K562 (cell line): ENCODE measurements around the gene UAP1. TPM values are rescaled to one million over a fixed set of nuclear protein-coding genes. Genes with fewer than 3 reads are reported as not detected.

Experiments
- ATAC-seq: fragments of 200-7000 bp; cut with Tn5 transposase; 3 replicates; pipeline ENCODE4 v1.9.1; 2020; ENCODE audit warnings: moderate library complexity
- BruUV-seq: library from RNA; stranded (reverse); fragments of 400-500 nt; replicated peaks from 2 replicates; lab custom pipeline; 2021; lab: Mats Ljungman, UMichigan
- CTCF ChIA-PET: fragments of 300-600 bp; formaldehyde crosslinking; extraction: SDS; loops from one replicate; lab custom pipeline; 2021; ENCODE audit warnings: low intra/inter-chr PET ratio; lab: Yijun Ruan, JAX
- POLR2A ChIA-PET: fragments of 300-600, 350-650 bp; sonication (Branson Sonifier 250); formaldehyde crosslinking; extraction: SDS; loops from one replicate; lab custom pipeline; 2021; ENCODE audit warnings: antibody characterized with exemption, inconsistent platforms; lab: Yijun Ruan, JAX
- DNase-seq, 4 experiments: peaks; one replicate each; pipeline versions ENCODE4 v3.0.0 to v3.0.0-alpha.2; 2011 to 2018; ENCODE audit warnings: low spot score in 3 of 4, mixed read lengths in 3 of 4; ENCODE audit errors: extremely low read depth in 1 of 4
- FAIRE-seq: peaks from 2 replicates; lab custom pipeline; 2011; peaks lifted over from hg19 to GRCh38; lab: Jason Lieb, UNC
- H2AFZ ChIP-seq: 2 replicates; pipeline ENCODE4 v1.6.0; 2011; ENCODE audit warnings: low read depth, low read length, control low read depth, inconsistent platforms
- H3K27ac ChIP-seq: fragments of 200-600 bp; 3 replicates; pipeline ENCODE4 v1.8.0; 2011; ENCODE audit warnings: low read depth, mild to moderate bottlenecking, control low read depth, inconsistent platforms, low read length, moderate library complexity, mixed read lengths; ENCODE audit errors: extremely low read depth
- H3K27me3 ChIP-seq, 2 experiments: fragments of 300-600 bp in 1 of 2; 2 replicates in 1 of 2; 3 replicates in 1 of 2; pipeline versions ENCODE4 v1.6.0 to v1.8.0; 2011; ENCODE audit warnings: inconsistent platforms in 2 of 2, low read length in 2 of 2, mild to moderate bottlenecking in 1 of 2, mixed read lengths in 1 of 2, moderate library complexity in 1 of 2; ENCODE audit not compliant: control insufficient read depth in 2 of 2, insufficient read depth in 2 of 2
- H3K36me3 ChIP-seq: fragments of 300-600 bp; 3 replicates; pipeline ENCODE4 v1.8.0; 2011; ENCODE audit warnings: mild to moderate bottlenecking, low read length, inconsistent platforms; ENCODE audit not compliant: control insufficient read depth, insufficient read depth
- H3K4me1 ChIP-seq, 2 experiments: fragments of 200-600 bp in 1 of 2; replicated peaks in 1 of 2; 2 replicates in 1 of 2; 3 replicates in 1 of 2; pipeline versions ENCODE4 v1.5.1 to v1.8.0; 2011; ENCODE audit warnings: inconsistent platforms in 2 of 2, low read length in 2 of 2, mild to moderate bottlenecking in 1 of 2, mixed read lengths in 1 of 2, moderate library complexity in 1 of 2; ENCODE audit not compliant: control insufficient read depth in 2 of 2, insufficient read depth in 2 of 2
- H3K4me2 ChIP-seq: 2 replicates; pipeline ENCODE4 v1.6.1; 2011; ENCODE audit warnings: low read length, control low read depth, inconsistent platforms, mixed read lengths; ENCODE audit not compliant: insufficient read depth
- H3K4me3 ChIP-seq: fragments of 200-600 bp; sonication (generic), shearing (Covaris generic); 2 replicates; pipeline ENCODE4 v1.5.1; 2016; ENCODE audit warnings: control low read depth, inconsistent platforms
- H3K79me2 ChIP-seq: fragments of 200-600 bp; 3 replicates; pipeline ENCODE4 v1.8.0; 2011; ENCODE audit warnings: low read length, inconsistent platforms; ENCODE audit not compliant: control insufficient read depth, insufficient read depth
- H3K9ac ChIP-seq, 2 experiments: 2 replicates each; pipeline versions ENCODE4 v1.6.0 to v1.6.1; 2011; ENCODE audit warnings: low read depth in 2 of 2, low read length in 2 of 2, control low read depth in 1 of 2, inconsistent platforms in 1 of 2, mild to moderate bottlenecking in 1 of 2, mixed read lengths in 1 of 2; ENCODE audit not compliant: insufficient read depth in 1 of 2
- H3K9me1 ChIP-seq: one replicate; pipeline ENCODE4 v1.6.0; 2011; ENCODE audit warnings: inconsistent platforms, mild to moderate bottlenecking, low read length, moderate library complexity; ENCODE audit not compliant: control insufficient read depth, insufficient read depth
- H3K9me3 ChIP-seq: replicated peaks from 2 replicates; pipeline ENCODE4 v1.5.1; 2011; ENCODE audit warnings: low read depth, low read length, inconsistent platforms; ENCODE audit not compliant: control insufficient read depth, insufficient read depth
- H4K20me1 ChIP-seq: replicated peaks from 2 replicates; pipeline ENCODE4 v1.6.1; 2011; ENCODE audit warnings: low read length, inconsistent platforms, mixed read lengths; ENCODE audit not compliant: control insufficient read depth, insufficient read depth
- DIDO1 ChIP-seq: fragments of 450-650 bp; IDR thresholded peaks from 2 replicates; pipeline ENCODE4 v1.6.1; 2016; ENCODE audit warnings: low read depth, missing biosample characterization, missing genetic modification characterization
- KLF1 ChIP-seq: fragments of 450-650 bp; IDR thresholded peaks from 2 replicates; pipeline ENCODE4 v1.6.1; 2016; ENCODE audit warnings: missing genetic modification characterization, missing compliant biosample characterization
- XRCC3 ChIP-seq: fragments of 450-650 bp; IDR thresholded peaks from 2 replicates; pipeline ENCODE4 v1.6.1; 2017; ENCODE audit warnings: mild to moderate bottlenecking, moderate library complexity
- YY1 ChIP-seq, 3 experiments: IDR thresholded peaks; 2 replicates each; pipeline ENCODE4 v1.6.1; 2011; ENCODE audit warnings: low read length in 2 of 3, mild to moderate bottlenecking in 2 of 3, moderate library complexity in 2 of 3, borderline replicate concordance in 1 of 3, control low read depth in 1 of 3, low read depth in 1 of 3; ENCODE audit not compliant: insufficient read depth in 3 of 3, insufficient replicate concordance in 2 of 3, control insufficient read depth in 1 of 3, insufficient read length in 1 of 3; ENCODE audit errors: extremely low read depth in 1 of 3
- WGBS: fragments of 100-300 bp; shearing (Covaris generic); methylation state at CpG from one replicate; pipeline ENCODE4 v1.1.6; 2016; ENCODE audit warnings: low coverage, mixed read lengths; ENCODE audit not compliant: insufficient coverage; ENCODE audit errors: missing lambda C conversion rate; 5-methylcytosine and 5-hydroxymethylcytosine counted together
- in situ Hi-C: fragments of 300-500 bp; cut with MboI; formaldehyde crosslinking; loops from 4 replicates; pipeline ENCODE4 v1.15.0; 2018; ENCODE audit warnings: inconsistent platforms, mixed read lengths
- intact Hi-C: fragments of 100-400 bp; cut with micrococcal nuclease; formaldehyde crosslinking; loops from 2 replicates; pipeline ENCODE4 v1.14.2; 2022
- polyA plus RNA-seq, 8 experiments: library from polyadenylated mRNA; depleted of rRNA in 4 of 8; stranded (reverse) in 5 of 8; unstranded in 3 of 8; fragments of >200 nt; fragmentation: Nextera tagmentation in 2 of 8; fragmentation: Illumina TruSeq in 1 of 8; extraction: Ambion mirVana in 2 of 8; extraction: Trizol in 1 of 8; gene quantifications; 2 replicates each; pipeline versions ENCODE4 v1.2.1 to v1.2.3, GENCODE V29; 2011 to 2014; ENCODE audit warnings: inconsistent platforms in 1 of 8, missing spikeins in 1 of 8
- total RNA-seq, 7 experiments: library from RNA; depleted of rRNA in 6 of 7; stranded (reverse); fragments of >200 nt in 6 of 7; fragmentation: Illumina TruSeq in 2 of 7; extraction: Trizol in 2 of 7; gene quantifications; 2 replicates each; pipeline versions ENCODE4 v1.2.1 to v1.2.3, GENCODE V29; 2011 to 2021; ENCODE audit warnings: low replicate concordance in 1 of 7
- TF ChIP-seq, protein P1 (sequence below): fragments of 450-650 bp; formaldehyde crosslinking; IDR thresholded peaks from 2 replicates; pipeline ENCODE4 v1.4.0; 2022; ENCODE audit warnings: missing genetic modification characterization

The UAP1 gene
- total and polyA plus RNA-seq, 9 of the 15 experiments (the other 6 are each of a cell fraction or from before 2014, with no cell fraction given) = 182 to 317 (median 213) TPM

DNA sequence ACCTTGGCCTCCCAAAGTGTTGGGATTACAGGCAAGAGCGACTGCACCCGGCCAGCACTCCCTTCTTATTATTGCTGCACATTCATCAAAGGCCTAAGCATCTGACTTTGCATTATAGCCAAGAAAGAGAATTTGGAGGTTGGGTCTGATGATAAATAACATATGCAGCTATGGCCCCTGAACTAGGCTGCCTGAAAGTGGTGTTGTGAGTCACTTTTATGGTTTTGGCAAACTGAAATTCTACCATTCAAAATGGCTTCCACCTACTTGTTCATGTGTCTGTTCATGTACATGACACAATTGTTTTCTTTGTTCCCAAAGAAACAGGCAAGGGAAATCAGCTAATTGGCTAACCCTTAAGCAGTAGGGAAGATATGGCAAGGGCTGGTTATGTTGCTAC is 25.0 kb upstream of the UAP1 start:
- CTCF ChIA-PET = no interaction called here
- ATAC-seq = no peak
- Histone ChIP-seq H3K27ac (no peak overlapping the region), H3K4me3 (no peak overlapping the region), H3K4me1 (0 out of 5 replicates have a peak, but pooled peaks cover 0 to 3% of the 10 kb centered on the region in 2 experiments), H3K9ac (no peak overlapping the region), H3K4me2 (no peak overlapping the region), H3K79me2 (no peaks in the 10 kb centered on the region), H3K27me3 (no peaks in the 10 kb centered on the region), H3K36me3 (no peaks in the 10 kb centered on the region), H3K9me3 (no peaks in the 10 kb centered on the region), H3K9me1 (no peaks in the 10 kb centered on the region), H2AFZ (no peak overlapping the region), H4K20me1 (no peaks in the 10 kb centered on the region)
- no TSS peak for BruUV-seq
- peak in 1 of 3 experiments; percentile 48 for TF ChIP-seq YY1 (IDR thresholded peaks at IDR 0.05; ENCODE audit: borderline replicate concordance in 1 of 3, control insufficient read depth in 1 of 3, extremely low read depth in 1 of 3, insufficient read depth in 3 of 3, insufficient read length in 1 of 3, insufficient replicate concordance in 2 of 3, low read depth in 1 of 3, low read length in 2 of 3)
- TF ChIP-seq, protein P1, sequence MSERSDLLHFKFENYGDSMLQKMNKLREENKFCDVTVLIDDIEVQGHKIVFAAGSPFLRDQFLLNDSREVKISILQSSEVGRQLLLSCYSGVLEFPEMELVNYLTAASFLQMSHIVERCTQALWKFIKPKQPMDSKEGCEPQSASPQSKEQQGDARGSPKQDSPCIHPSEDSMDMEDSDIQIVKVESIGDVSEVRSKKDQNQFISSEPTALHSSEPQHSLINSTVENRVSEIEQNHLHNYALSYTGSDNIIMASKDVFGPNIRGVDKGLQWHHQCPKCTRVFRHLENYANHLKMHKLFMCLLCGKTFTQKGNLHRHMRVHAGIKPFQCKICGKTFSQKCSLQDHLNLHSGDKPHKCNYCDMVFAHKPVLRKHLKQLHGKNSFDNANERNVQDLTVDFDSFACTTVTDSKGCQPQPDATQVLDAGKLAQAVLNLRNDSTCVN (CRISPR knock-in tag) = no peak
- POLR2A ChIA-PET = interaction anchor here (1.0 kb wide), 1 partner anchor 14 kb away, joined by 4 read pairs; no protein-coding TSS in a partner anchor
- no peak for DNase-seq
- intact Hi-C loops = no loop called here
- in situ Hi-C loops = no loop called here
- FAIRE-seq = no peak
- WGBS = 76% methylated on average over 2 of the region's 2 CpGs

GRCh38 chr1:162537216-162537615 is 24.3 kb upstream of the UAP1 start:
- no peaks in the 10 kb centered on the region for H3K9me1 ChIP-seq
- no peak overlapping the region for H2AFZ ChIP-seq
- H3K36me3 ChIP-seq = no peaks in the 10 kb centered on the region
- no TSS peak for BruUV-seq
- H3K4me2 ChIP-seq = no peak overlapping the region
- intact Hi-C loops (no loop called here), in situ Hi-C loops (no loop called here)
- no peaks in the 10 kb centered on the region for H3K79me2 ChIP-seq
- FAIRE-seq (no peak), ATAC-seq (no peak), DNase-seq (no peak)
- CTCF ChIA-PET = no interaction called here
- POLR2A ChIA-PET = interaction anchor here (1.2 kb wide), 1 partner anchor 9 kb away, joined by 5 read pairs; no protein-coding TSS in a partner anchor
- H3K27me3 ChIP-seq = no peaks in the 10 kb centered on the region
- no peak overlapping the region for H3K4me3 ChIP-seq
- H3K9me3 ChIP-seq = no peaks in the 10 kb centered on the region
- H3K27ac ChIP-seq = no peak overlapping the region
- WGBS = 45% methylated on average over 2 of the region's 2 CpGs
- H3K9ac ChIP-seq = no peak overlapping the region
- 0 out of 5 replicates have a peak, but pooled peaks cover 0 to 3% of the 10 kb centered on the region in 2 experiments for H3K4me1 ChIP-seq
- no peaks in the 10 kb centered on the region for H4K20me1 ChIP-seq
- TF ChIP-seq KLF1 (no peak), XRCC3 (no peak), DIDO1 (tag) (no peak)
